NCI-H524 treated with DMSO at 0.1 percent for 48 hours (cell line): ENCODE measurements around the gene FAM120B.
A peak's percentile ranks its signal among the peaks of the same experiment; 100 is the strongest.

ENCODE experiments used
- DNase-seq: peaks from one replicate; lab custom pipeline; 2025; lab: John Stamatoyannopoulos, UW

The FAM120B gene

DNA sequence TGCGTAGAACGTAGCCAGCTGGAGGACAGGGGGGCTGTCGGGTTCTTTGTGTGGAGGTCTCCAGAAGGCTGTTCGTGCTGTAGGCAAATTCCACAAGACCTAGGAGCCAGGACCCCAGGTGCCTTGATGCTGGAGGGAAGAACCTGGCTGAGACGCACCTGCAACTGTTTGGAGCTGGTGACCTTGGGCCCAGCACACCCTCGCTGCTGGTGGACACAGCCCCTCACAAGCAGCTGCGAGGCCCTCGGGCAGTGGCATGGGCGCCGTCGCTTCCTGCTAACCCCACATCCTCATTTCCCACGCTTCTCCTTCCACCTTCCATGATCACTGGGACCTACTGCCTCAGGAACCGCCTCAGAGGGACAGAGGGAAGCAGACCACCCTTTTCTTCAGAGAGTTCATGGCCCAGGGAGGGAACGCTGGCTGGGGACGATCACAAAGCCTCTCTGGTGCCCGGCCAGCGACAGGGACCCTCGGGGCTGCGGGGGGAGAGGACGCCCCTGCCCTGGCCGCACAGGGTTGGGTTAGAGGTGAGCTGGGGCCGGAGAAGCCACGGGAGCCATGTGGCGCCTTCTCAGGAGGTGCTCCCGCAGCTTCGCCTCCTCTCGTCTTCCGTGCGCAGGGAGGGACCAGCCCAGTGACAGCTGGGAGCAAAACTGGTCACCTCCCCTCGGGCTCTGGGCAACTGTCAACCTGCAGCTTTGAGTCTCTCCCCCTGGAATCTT lies 34.1 kb upstream of the FAM120B start:
- DNase-seq = no peak

DNA sequence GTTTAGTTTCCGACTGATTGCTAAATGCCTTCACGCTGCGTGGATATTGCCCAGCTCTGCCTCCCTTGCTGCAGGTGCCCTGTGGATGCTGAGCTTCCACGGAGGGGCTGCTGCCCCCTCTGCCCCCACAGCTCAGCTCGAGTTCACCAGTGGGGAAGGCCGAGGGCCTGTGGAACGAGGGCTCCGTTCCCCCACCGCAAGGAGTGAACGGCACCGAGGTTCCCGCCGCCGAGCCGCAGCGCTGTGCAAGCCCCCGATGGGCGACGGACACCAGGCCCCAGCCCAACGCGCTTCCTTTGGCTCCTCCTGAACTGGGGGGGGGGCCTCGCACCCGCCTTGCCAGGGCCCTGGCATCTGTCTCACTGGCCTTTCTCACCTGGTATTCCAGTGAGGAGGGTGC lies 33.4 kb upstream of the FAM120B start:
- no peak for DNase-seq

DNA sequence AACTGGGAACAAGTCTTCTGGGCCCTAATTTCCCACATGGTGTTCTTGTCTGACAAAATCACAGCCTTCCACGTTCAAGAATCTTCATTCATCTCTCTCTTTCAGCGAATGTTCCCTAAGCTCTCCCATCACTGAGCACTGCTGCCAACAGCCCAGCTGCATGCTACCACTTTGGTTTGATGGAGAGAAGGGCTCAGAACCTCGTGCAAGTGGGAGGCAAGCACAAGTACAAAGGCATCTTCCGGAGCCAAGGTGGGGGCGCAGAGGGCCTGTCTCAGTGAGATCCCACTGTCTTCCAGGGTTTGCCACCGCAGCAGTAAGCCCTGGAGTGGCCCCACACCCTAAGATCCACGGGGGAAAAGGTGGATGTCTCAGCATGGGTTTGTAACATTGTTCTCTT lies 32.9 kb upstream of the FAM120B start:
- no peak for DNase-seq

GRCh38 chr6:170274713-170275560 lies 31.6 kb upstream of the FAM120B start:
- no peak for DNase-seq

- no peak for DNase-seq
Observed at GRCh38 chr6:170276369-170277057, 30.0 kb upstream of the FAM120B start.

DNA sequence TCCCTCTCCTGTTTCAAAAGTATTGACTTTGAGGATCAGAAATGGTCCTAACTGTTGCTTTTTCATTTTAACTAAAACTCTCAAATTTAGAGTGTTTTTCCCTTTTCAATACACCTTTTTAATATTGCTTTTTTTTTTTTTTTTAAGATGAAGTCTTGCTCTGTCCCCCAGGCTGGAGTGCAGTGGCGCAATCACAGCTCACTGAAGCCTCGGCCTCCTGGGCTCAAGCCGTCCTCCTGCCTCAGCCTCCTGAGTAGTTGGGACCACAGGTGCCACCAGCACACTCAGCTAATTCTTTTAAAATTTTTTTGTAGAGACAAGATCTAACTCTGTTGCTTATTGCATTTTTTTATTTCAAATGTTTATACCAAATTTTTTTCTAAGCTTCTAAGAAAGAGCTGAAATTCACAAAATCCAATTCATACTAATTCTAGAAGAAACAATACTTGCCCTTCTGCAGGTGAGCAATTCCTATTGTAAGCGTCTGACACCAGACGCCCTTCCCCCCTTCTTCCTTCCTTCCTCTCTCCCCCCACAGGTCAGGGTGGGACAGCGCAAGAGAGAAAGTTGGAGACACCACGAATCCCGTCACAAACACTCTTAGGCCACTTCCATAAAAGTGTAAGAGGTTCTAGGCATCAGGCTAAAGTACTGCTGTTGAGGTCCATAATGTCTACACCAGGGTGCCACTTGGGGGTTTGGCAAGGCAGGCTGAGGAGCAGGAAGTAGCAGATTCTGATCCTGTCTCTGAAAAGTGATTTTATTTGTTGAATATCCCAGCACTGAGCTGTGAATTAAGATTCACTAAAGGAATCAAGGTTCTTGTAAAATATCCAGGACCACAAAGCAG lies 28.4 kb upstream of the FAM120B start:
- DNase-seq = no peak

- DNase-seq = no peak
Observed at GRCh38 chr6:170278743-170279094, 27.8 kb upstream of the FAM120B start.

DNA sequence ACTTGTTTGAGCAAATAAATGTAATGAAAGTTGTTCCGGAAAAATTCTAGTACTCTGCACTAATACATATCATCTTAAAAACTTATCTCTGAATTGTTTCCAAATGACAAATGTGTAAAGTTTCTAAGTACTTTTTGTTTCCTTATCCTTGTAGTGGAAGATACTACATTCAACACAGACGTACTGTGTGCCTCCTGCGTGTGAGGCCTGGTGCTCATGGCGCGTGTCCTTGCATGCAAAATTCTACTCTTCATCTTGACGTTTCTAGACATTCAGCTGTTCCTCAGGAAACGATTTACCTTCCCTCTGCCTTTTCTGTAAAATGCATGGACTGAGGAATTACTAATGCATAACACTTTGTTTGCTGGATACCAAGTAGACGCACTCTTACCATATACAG lies 27.1 kb upstream of the FAM120B start:
- DNase-seq = no peak

- DNase-seq = peak; percentile 74
Observed at GRCh38 chr6:170279977-170280688, 26.4 kb upstream of the FAM120B start.

DNA sequence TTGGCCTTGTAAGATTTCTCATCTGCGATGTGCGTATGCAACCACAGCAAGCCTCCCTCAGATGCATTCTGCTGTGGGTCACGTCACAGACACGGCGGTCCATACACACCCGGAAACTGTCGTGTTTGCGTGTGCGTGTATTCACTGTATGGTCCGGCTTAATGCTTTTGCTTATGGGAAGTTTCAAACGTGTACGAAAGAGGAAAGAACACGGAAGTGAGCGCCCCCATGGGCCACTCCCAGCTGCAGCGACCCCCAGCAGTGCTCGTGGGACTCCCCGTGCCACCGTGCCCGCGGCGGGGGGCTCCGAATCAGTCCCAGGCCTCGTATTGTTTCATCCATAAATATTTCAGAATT lies 25.9 kb upstream of the FAM120B start:
- DNase-seq = no peak

DNA sequence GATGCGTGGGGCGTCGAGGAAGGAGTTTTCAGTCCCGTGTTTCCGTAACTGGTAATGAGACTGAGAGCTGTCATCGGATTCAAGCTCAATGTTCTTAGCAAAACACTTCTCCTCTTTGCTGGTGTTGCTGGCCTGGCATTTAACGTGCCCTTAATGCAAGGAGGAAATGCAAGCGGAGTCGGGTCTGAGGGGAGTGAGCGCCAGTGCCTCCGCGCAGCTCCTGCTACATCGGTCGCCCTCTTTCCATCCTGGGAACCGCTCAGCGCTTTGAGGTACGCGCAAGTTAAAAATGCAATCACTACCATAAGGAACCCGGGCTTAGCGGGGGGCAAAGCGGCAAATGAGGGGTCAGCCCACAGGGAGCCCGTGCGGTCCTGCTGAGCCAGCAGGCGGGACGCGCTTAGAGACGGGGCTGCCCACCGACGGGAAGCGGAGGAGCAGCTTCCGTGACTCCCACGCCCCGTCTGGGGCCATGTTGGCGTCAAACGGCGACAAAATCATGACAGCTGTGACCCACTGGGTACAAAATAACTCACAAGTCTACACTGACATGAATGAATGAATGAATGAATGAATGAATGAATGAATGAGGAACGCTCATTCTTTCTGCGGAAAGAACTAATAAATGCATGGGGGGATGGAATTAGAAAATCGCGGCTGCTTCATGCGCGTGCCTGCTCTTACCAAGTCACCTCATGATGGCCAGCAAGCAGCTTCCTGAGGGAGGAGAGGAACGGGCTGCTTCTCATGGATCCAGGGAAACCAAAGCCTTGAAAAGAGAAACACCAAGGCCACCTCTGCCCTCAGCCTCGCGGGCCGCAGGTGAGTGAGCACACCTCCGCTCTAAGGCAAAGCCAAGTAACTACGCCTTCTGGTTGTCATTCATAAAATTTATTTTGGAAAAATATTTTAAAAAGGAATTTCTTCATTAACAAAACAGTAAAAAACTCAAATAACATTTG lies 24.9 kb upstream of the FAM120B start:
- DNase-seq = no peak

- DNase-seq = no peak
Observed at GRCh38 chr6:170282512-170283158, 23.9 kb upstream of the FAM120B start.

DNA sequence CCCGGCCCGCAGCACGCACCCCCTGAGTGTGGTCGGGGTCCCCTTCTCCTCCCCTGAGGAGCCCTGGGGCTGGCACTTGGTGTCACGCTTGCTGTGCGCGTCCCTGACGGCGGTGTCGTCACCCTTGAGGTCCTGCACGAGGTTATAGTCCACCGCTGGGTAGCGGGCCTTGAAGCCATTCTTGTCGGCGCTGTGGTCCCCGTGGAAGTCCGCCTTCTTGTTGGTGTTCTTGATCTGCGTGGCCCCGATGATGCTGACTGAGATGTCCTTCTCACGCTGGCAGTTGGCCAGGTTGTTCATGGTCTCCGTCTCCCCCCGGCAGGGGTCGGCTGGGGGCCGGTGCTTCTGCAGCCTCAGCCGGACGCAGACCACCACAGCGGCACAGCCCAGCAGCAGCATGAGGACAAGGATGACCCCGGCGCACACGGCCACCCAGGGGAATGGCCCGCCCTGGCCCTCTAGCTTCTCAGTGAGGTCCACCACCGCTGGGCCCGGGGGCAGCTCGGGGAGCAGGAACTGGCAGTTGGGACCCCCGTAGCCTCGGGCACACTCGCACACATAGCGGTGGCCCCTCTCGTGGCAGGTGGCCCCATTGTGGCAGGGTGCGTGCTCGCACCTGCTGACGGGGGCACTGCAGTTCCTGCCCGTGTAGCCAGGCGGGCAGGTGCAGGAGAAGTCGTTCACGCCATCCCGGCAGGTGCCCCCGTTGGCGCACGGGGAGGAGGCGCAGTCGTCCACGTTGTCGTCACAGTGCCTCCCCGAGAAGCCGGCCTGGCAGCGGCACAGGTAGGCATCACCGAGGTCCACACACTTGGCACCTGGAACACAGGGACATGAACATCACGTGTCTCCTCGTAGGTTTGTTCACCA lies 23.1 kb upstream of the FAM120B start:
- no peak for DNase-seq

GRCh38 chr6:170284126-170284773 lies 22.3 kb upstream of the FAM120B start:
- DNase-seq = no peak

GRCh38 chr6:170284866-170285469 lies 21.6 kb upstream of the FAM120B start:
- no peak for DNase-seq

DNA sequence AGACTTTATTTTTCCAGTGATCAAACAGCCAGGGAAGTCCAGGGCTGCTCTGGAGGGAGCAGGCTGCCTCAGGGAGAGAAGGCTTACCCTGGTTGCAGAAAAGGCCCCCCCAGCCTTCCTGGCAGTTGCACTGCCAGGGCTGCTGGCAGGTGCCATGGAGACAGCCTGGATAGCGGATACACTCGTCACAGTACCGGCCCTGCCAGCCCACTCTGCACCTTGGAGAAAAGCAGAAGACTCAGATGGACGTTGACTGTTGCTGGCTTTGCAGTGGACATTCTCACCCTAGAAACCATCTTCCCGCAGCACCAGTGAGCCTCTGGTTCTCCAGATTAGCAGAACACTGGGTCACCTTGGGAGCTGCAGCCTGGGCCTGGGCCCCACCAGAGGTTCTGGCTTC lies 21.1 kb upstream of the FAM120B start:
- DNase-seq = no peak

GRCh38 chr6:170286246-170286933 lies 20.2 kb upstream of the FAM120B start:
- DNase-seq = peak; percentile 68
